ENCODE results near the gene HIC1.

DNA sequence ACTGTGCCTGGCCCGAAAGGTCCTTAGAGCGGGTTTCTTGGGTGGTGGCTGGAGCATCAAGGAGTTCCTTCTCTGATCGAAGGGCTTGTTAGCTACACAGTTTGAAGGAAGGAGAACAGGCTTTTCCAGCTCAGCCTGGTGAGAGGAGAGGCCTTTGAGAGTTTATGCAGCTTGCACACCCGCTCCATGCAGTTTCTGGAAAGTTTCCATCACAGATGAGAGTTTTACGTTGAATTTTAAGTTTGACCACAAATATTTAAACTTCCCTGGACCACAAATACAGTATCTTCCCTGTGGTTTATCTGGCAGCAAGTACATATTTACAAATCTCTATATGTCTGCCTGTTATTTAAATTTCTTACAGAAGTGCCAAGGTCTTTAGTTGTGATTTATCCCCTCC lies 56.8 kb downstream of the HIC1 start:
- no peak for TF ChIP-seq POLR2A (IDR thresholded peaks at IDR 0.05)
- no peak for TF ChIP-seq CTCF (IDR thresholded peaks at IDR 0.05)
- TF ChIP-seq EP300 (IDR thresholded peaks at IDR 0.05): no peak
